NCI-H2107 (cell line): ENCODE data around the gene GATA3.

ENCODE experiments used
- DNase-seq: peaks from one replicate; lab custom pipeline; 2025; lab: John Stamatoyannopoulos, UW

Gene GATA3

DNA sequence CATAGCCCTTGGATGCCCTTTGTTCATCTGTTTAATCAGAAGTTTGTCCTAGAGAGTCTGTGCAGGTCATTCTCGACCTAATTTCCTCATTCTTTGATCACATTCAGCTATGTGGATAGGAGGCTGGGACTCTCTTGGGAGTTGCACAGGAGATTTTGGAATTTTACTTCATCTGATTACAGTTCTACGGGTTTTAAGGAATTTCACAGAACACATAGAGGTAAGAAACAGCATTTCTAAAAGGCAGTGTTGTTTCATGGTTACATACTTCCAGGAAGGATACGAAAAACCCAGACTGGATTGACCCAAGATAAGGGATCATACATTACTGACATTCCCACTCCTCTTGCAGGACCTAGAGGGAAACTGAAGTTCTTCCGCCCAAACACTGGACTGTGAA, 45.9 kb downstream of the GATA3 start:
- no peak for DNase-seq

GRCh38 chr10:8102708-8103401, 48.4 kb downstream of the GATA3 start:
- no peak for DNase-seq

- DNase-seq, result no peak
Measured at GRCh38 chr10:8103543-8103942, 49.1 kb downstream of the GATA3 start.

DNA sequence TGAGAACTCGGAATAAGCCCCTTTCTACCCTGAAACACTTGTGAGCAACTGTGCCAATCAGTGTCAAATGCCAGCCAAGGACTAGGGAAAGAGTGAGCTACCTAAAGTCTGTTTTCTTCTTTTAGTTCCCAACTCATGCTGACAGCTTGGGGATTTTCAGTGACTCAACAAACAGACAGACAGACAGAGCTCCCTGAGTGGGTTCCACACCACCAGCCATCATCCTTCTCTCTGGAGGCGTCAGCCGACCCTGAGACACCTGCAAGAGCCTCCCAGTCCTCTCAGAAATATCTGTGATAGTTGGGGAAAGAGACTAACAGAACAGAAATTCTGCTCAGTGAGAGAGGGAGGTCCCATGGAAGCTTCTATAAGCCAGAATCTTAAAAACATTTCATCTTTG, 49.5 kb downstream of the GATA3 start:
- DNase-seq, result no peak

- no peak for DNase-seq
Measured at GRCh38 chr10:8104721-8105120, 50.2 kb downstream of the GATA3 start.

DNA sequence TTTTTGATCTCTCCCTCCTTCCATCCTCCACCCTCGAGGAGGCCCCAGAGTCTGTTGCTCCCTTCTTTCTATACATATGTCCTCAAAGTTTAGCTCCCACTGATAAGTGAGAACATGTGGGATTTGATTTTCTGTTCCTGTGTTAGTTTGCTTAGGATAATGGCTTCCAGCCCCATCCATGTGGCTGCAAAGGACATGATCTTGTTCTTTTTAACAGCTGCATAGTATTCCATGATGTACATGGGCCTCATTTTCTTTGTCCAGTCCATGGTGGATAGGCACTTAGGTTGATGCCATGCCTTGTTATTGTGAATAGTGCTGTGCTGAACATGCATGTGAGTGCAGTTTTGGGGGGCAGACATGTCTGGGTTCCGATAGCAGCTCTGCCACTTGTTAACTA, 51.4 kb downstream of the GATA3 start:
- no peak for DNase-seq

DNA sequence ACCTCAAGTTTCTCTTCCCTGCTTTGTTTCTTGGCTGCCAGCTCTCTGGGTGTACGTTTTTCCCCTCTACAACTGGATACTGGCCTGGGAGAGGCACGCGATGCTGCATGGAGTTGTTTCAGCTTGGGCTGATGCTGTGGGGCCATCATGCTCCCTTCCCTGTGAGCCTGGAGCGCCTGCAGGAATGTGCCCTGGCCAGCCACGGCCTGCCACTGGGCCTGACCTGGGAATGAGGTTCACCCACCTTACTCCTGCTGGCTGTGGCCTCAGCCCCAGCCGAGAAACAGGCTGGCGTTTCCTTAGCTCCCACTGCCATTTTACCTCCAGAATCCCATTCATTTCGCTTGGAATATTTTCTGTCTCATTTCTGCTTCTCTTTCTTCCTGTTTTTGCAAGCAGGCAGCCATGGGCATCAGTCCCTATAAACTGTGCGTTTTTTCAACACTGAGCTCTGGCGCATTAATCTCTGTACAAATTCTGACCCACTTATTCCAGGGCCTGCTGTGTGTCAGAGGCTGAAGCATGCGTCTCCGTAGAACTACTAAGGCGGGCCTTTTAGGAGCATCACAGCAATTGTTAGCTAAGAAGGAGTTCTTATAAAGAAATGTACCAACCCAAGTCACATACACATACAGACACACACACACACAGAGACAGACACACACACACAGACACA, 57.9 kb downstream of the GATA3 start:
- no peak for DNase-seq

- DNase-seq, result no peak
Measured at GRCh38 chr10:8112942-8113442, 58.5 kb downstream of the GATA3 start.

GRCh38 chr10:8113616-8114015, 59.1 kb downstream of the GATA3 start:
- no peak for DNase-seq

GRCh38 chr10:8114741-8115617, 60.5 kb downstream of the GATA3 start:
- DNase-seq, result no peak

DNA sequence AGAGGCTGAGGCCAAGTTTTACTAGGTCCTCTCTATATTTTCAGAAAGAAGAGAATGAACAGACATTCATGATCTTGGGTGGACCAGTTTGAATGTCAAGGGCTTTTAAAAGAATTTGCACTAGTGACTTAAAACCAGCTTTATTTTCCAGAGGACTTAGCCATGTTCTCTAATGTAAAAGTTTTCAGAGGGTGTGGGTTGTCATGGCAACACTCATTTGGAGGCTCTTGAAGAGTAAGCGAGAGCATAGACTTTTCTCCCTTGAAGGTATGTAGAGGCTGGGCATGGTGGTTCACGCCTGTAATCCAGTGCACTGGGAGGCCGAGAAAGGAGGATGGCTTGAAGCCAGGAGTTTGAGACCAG, 61.1 kb downstream of the GATA3 start:
- DNase-seq, result no peak

GRCh38 chr10:8116474-8116873, 62.0 kb downstream of the GATA3 start:
- DNase-seq, result no peak

DNA sequence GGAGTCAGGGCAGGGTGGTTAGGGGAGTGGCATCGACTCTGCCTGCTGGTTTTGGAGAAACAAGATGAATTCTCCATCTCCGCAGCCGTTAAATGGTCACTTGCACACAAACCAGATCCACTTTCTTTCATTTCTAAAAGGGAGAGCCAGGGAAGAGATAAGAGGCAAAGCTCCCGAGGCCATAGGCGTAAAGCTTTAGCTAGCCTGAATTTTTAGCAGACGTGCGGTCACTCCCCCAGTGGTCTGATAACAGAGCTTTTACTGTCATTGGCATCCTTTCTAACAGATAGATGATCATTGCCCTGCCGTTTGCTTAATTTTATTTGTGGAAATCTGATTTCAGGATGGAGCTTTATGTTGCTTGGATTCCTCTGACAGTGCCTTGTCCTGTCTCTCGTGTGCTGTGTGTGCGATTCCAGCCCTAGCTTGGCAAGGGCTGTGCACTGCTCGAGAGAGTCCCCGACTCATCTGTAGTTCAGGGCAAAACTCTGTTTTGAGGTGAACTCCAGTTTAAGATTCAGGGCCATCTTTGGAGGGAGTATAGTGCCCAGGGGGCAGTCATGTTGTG, 62.5 kb downstream of the GATA3 start:
- no peak for DNase-seq

GRCh38 chr10:8121201-8121890, 66.9 kb downstream of the GATA3 start:
- no peak for DNase-seq

DNA sequence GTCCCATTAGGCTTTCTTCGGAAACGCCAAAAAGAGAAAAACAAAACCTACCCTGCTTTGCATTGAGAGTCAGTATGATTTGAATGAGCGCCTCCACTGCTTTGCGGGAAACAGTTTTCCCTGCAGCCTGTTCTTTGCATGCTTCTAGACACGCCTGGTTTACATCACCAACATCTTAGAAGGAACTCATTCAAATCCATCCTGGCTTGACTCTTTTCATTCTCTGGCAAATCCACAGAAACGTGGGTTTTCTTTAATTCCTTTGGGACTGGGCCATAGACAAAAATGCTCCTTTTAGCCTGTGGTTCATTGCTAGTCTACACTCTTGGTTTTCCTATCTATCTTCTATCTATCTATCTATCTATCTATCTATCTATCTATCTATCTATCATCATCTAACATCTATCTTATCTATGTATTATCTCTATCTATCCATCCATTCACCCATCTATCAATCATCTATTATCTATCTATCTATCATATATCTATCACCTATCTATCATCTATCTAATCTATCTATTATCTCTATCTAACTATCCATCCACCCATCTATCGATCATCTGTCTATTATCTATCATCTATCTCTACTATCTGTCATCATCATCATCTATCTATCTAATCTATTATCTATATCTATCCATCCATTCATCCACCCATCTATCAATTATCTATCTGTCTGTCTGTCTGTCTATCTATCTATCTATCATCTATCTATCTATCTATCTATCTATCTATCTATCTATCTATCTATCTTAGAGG, 68.3 kb downstream of the GATA3 start:
- DNase-seq, result no peak

DNA sequence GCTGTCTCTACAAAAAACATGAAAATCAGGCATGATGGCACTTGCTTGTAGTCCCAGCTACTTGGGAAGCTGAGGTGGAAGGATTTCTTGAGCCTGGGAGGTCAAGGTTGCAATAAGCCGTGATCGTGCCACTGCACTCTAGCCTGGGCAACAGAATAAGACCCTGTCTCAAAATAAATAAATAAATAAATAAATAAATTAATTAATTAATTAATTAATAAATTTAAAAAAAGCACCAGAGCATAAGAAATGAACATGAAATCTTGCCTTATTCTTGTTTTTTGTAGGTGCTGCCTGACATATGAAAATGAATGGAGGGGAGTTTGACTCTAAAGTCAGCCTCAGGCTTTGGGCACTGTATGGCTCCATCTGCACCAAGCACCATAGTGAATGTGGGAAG, 69.9 kb downstream of the GATA3 start:
- no peak for DNase-seq
